ENCODE data around the gene SIGLEC5. TPM values are rescaled to one million over a fixed set of nuclear protein-coding genes. Genes with fewer than 3 reads are reported as not detected.

The SIGLEC5 gene
- total RNA-seq, 1 donor from 2014 or later = not detected

DNA sequence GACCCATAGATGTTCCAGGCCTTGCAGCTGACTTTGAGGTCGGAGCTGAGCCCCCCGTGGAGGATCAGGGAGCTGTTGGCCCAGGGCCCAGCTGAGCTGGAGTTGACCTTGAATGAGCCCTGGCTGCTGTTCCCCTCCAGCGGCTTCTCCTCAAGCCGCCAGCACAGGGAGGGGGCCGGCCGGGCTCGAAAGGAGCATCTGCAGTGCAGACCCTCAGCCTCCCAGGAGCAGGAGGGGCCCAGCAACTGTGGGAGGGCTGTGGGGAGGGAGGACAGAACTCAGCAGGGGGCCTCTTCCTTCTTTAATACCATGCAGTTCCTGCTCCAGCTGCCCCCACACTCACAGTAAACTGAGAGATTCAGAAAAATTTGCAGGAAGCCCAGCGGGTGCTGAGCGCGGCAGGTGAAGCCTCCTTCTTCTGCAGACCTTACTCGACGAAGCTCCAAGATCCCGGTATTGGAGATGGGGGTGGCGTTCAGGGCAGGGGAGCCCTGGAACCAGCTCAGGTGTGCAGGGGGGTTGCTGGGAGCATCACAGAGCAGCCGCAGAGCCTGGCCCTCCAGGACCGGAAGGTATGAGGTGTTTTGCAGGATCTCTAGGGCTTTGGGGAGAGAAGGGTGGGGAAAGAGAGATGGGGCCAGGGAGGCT, 2.6 kb downstream of the SIGLEC5 start:
- H3K4me1 Mint-ChIP-seq (ENCODE audit: low read depth, unreplicated experiment) = no peaks in the 10 kb centered on the region
- Histone ChIP-seq H2AFZ (ENCODE audit: low read depth, low read length) (no peak overlapping the region), H3K4me1 (ENCODE audit: insufficient read depth, low read length) (no peaks in the 10 kb centered on the region), H3K4me2 (ENCODE audit: low read length) (no peak overlapping the region), H3K36me3 (ENCODE audit: insufficient read depth, low read length) (no peaks in the 10 kb centered on the region), H3K9ac (ENCODE audit: low read length) (no peak overlapping the region), H3K4me3 (ENCODE audit: insufficient read depth, low read depth, low read length) (no peak overlapping the region), H4K20me1 (ENCODE audit: insufficient read depth, low read length) (no peaks in the 10 kb centered on the region), H3K79me2 (ENCODE audit: insufficient read depth, low read length) (no peaks in the 10 kb centered on the region), H3K27ac (ENCODE audit: low read depth, low read length) (no peak overlapping the region), H3K27me3 (ENCODE audit: insufficient read depth, low read length) (no peaks in the 10 kb centered on the region), H3K9me3 (ENCODE audit: insufficient read depth, low read depth, low read length) (peaks cover 6% of the 10 kb centered on the region)
- H3K27me3 Mint-ChIP-seq (ENCODE audit: low read depth, unreplicated experiment) = peaks cover 4% of the 10 kb centered on the region
- DNase-seq (ENCODE audit: low read depth) (no peak), FAIRE-seq (no peak)
- H3K9me3 Mint-ChIP-seq (ENCODE audit: unreplicated experiment) = peaks cover 18% of the 10 kb centered on the region
- H3K4me3 Mint-ChIP-seq (ENCODE audit: unreplicated experiment) = no peak overlapping the region
- no peak overlapping the region for H3K27ac Mint-ChIP-seq (ENCODE audit: unreplicated experiment)
- H3K36me3 Mint-ChIP-seq (ENCODE audit: low read depth, unreplicated experiment) = no peaks in the 10 kb centered on the region
- TF ChIP-seq, protein P1, sequence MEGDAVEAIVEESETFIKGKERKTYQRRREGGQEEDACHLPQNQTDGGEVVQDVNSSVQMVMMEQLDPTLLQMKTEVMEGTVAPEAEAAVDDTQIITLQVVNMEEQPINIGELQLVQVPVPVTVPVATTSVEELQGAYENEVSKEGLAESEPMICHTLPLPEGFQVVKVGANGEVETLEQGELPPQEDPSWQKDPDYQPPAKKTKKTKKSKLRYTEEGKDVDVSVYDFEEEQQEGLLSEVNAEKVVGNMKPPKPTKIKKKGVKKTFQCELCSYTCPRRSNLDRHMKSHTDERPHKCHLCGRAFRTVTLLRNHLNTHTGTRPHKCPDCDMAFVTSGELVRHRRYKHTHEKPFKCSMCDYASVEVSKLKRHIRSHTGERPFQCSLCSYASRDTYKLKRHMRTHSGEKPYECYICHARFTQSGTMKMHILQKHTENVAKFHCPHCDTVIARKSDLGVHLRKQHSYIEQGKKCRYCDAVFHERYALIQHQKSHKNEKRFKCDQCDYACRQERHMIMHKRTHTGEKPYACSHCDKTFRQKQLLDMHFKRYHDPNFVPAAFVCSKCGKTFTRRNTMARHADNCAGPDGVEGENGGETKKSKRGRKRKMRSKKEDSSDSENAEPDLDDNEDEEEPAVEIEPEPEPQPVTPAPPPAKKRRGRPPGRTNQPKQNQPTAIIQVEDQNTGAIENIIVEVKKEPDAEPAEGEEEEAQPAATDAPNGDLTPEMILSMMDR (IDR thresholded peaks at IDR 0.05; ENCODE audit: insufficient read depth, low read depth, low read length) = no peak
- no peak for TF ChIP-seq EZH2 (IDR thresholded peaks at IDR 0.05; ENCODE audit: insufficient read depth, low read length)

DNA sequence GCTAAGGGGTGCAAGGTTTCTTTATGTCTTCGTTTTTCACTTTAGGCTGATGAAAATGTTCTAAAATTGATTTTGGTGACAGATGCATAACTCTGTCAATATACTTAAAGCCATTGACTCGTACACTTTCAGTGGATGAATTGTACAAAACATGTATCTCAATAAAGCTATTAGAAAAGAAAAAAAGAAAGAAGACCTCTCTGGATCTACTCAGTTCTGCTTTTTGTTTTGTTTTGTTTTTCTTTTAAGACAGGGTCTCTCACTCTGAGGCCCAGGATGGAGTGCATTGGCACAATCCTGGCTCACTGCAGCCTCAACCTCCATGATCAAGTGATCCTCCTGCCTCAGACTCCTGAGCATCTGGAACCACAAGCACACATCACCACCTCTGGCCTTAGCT, 3.5 kb downstream of the SIGLEC5 start:
- Histone ChIP-seq H3K4me3 (ENCODE audit: insufficient read depth, low read depth, low read length) (no peak overlapping the region), H3K27ac (ENCODE audit: low read depth, low read length) (no peak overlapping the region), H3K79me2 (ENCODE audit: insufficient read depth, low read length) (no peaks in the 10 kb centered on the region), H3K9ac (ENCODE audit: low read length) (no peak overlapping the region), H3K9me3 (ENCODE audit: insufficient read depth, low read depth, low read length) (peaks cover 6% of the 10 kb centered on the region), H3K36me3 (ENCODE audit: insufficient read depth, low read length) (no peaks in the 10 kb centered on the region), H4K20me1 (ENCODE audit: insufficient read depth, low read length) (no peaks in the 10 kb centered on the region), H2AFZ (ENCODE audit: low read depth, low read length) (no peak overlapping the region), H3K27me3 (ENCODE audit: insufficient read depth, low read length) (no peaks in the 10 kb centered on the region), H3K4me2 (ENCODE audit: low read length) (no peak overlapping the region), H3K4me1 (ENCODE audit: insufficient read depth, low read length) (no peaks in the 10 kb centered on the region)
- Mint-ChIP-seq H3K4me3 (ENCODE audit: unreplicated experiment) (no peak overlapping the region), H3K27me3 (ENCODE audit: low read depth, unreplicated experiment) (peaks cover 4% of the 10 kb centered on the region), H3K9me3 (ENCODE audit: unreplicated experiment) (peaks cover 20% of the 10 kb centered on the region), H3K36me3 (ENCODE audit: low read depth, unreplicated experiment) (no peaks in the 10 kb centered on the region), H3K4me1 (ENCODE audit: low read depth, unreplicated experiment) (no peaks in the 10 kb centered on the region), H3K27ac (ENCODE audit: unreplicated experiment) (no peak overlapping the region)
- TF ChIP-seq, protein P1 (IDR thresholded peaks at IDR 0.05; ENCODE audit: insufficient read depth, low read depth, low read length) = no peak
- TF ChIP-seq EZH2 (IDR thresholded peaks at IDR 0.05; ENCODE audit: insufficient read depth, low read length) = no peak
- DNase-seq (ENCODE audit: low read depth) = no peak
- FAIRE-seq = no peak

DNA sequence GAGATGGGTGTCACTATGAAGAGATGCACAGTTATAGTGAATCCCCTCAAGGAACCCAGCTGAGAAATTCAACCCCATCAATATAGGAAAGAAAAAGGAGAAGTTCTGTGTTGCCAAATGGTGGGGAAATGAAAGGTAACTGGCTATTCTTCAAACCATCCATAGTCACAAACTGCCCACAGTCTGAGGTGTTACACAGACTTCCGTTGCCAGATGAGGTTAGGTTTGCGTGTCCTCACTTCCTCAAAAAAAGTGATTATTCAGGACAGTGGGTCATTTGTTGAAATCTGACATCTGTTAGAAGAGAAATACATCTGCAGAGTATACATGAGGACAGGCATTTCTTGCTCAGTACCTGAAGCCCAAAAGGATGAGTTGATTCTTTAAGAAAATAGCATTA, 9.0 kb downstream of the SIGLEC5 start:
- Histone ChIP-seq H3K27ac (ENCODE audit: low read depth, low read length) (no peak overlapping the region), H3K4me3 (ENCODE audit: insufficient read depth, low read depth, low read length) (no peak overlapping the region), H3K36me3 (ENCODE audit: insufficient read depth, low read length) (no peaks in the 10 kb centered on the region), H3K9ac (ENCODE audit: low read length) (no peak overlapping the region), H3K79me2 (ENCODE audit: insufficient read depth, low read length) (no peaks in the 10 kb centered on the region), H3K4me2 (ENCODE audit: low read length) (no peak overlapping the region), H3K27me3 (ENCODE audit: insufficient read depth, low read length) (no peaks in the 10 kb centered on the region), H2AFZ (ENCODE audit: low read depth, low read length) (no peak overlapping the region), H3K4me1 (ENCODE audit: insufficient read depth, low read length) (no peaks in the 10 kb centered on the region), H4K20me1 (ENCODE audit: insufficient read depth, low read length) (no peaks in the 10 kb centered on the region), H3K9me3 (ENCODE audit: insufficient read depth, low read depth, low read length) (no peaks in the 10 kb centered on the region)
- no peak for DNase-seq (ENCODE audit: low read depth)
- TF ChIP-seq EZH2 (IDR thresholded peaks at IDR 0.05; ENCODE audit: insufficient read depth, low read length) = no peak
- TF ChIP-seq, protein P1 (IDR thresholded peaks at IDR 0.05; ENCODE audit: insufficient read depth, low read depth, low read length) = no peak
- Mint-ChIP-seq H3K27ac (ENCODE audit: unreplicated experiment) (no peak overlapping the region), H3K36me3 (ENCODE audit: low read depth, unreplicated experiment) (no peaks in the 10 kb centered on the region), H3K4me3 (ENCODE audit: unreplicated experiment) (no peak overlapping the region), H3K4me1 (ENCODE audit: low read depth, unreplicated experiment) (no peaks in the 10 kb centered on the region), H3K27me3 (ENCODE audit: low read depth, unreplicated experiment) (no peaks in the 10 kb centered on the region), H3K9me3 (ENCODE audit: unreplicated experiment) (peaks cover 6% of the 10 kb centered on the region)
- FAIRE-seq = no peak
